GM18909 (cell line): ENCODE data around the gene CLSTN2.

Source experiments
- ATAC-seq: cut with Tn5 transposase; IDR thresholded peaks from one replicate; pipeline ENCODE4 v1.9.1; 2021; ENCODE audit warnings: mild to moderate bottlenecking; ENCODE audit not compliant: unreplicated experiment, poor library complexity

CLSTN2 gene

GRCh38 chr3:139994891-139995290, 59.9 kb downstream of the CLSTN2 start:
- no peak for ATAC-seq

- no peak for ATAC-seq
Observed at GRCh38 chr3:140004271-140004670, 69.3 kb downstream of the CLSTN2 start.

GRCh38 chr3:140006331-140006730, 71.3 kb downstream of the CLSTN2 start:
- ATAC-seq: no peak

DNA sequence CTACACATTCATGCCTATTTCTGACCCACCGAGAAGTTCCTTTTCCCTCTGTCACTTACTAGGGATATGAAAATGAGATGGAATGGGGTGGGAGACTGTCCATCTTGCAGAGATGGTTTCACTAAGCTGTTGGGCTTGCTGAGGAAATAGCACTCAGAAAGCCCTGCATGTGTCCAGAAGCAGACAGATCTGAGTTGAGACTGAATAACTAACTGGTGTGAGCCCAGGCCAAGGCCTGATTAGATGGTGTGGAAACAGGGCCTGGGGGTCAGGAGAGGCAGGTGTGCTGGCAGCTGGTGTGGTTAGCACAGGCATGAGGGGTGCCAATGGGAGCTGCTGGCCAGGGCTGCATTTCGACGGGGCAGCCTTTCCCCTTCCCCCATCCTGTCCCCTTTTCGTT, 72.1 kb downstream of the CLSTN2 start:
- no peak for ATAC-seq

GRCh38 chr3:140007911-140008869, 73.2 kb downstream of the CLSTN2 start:
- ATAC-seq: no peak

- ATAC-seq: no peak
Observed at GRCh38 chr3:140010391-140010790, 75.4 kb downstream of the CLSTN2 start.

- no peak for ATAC-seq
Observed at GRCh38 chr3:140011086-140011485, 76.1 kb downstream of the CLSTN2 start.

- ATAC-seq: no peak
Observed at GRCh38 chr3:140011611-140012277, 76.8 kb downstream of the CLSTN2 start.

- ATAC-seq: no peak
Observed at GRCh38 chr3:140013220-140013619, 78.2 kb downstream of the CLSTN2 start.

GRCh38 chr3:140014831-140015495, 80.0 kb downstream of the CLSTN2 start:
- no peak for ATAC-seq

- ATAC-seq: no peak
Observed at GRCh38 chr3:140015741-140016140, 80.8 kb downstream of the CLSTN2 start.

DNA sequence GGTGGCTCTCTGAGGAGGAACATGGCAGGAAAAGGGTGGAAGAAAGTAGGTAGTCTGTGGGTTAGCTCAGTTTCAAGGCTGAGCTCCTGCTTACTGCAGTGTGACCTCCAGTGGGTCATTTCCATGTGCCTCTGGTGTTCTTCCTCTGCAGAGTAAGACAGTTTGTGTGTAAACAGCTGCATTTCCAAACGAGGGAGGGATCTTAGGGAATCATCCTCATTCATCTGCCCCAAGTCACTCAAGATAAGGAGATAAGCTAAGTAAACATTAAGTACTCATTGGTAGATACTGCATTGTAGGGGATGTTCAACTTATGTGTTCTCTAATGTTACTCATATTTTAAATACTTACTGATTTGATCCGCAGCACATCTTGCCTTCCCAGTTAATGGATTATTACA, 83.6 kb downstream of the CLSTN2 start:
- ATAC-seq: no peak

DNA sequence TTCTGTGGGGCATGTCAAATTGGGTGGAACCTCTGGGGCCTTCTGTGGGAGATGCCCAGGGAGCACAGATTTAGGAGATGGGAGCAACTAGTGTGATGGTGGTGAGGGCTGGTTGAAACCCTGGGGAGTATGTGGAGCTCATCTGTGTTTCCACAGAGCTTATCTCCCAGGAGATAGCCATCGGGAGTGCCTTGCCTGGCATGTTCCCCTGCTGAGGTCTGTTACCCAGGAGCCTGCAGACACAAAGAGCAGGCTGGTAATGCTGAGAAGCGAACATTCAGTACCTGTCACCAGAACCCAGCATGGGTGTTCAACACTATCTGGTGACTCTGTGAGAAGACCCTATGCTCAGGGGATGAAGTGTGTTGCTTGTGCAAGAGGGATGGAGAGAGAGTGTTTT, 85.0 kb downstream of the CLSTN2 start:
- no peak for ATAC-seq

DNA sequence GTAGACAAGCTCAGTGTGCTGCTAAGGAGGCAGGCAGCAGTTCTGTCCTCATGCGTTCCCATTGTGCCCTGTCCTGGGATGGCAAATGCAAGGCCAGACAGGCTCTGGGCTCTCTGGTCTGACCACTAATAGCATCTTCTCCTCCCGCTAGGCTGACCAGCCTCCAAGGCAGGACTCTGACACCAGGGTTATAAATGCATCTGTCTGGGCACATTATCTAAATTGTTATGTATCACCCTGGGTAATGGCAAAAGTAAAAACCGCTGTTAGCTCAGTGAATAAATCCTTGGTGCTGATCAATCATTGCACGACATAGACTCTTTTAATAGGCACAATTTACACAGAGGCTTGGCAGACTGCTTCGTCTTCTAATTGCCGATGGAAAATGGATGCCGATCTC, 85.6 kb downstream of the CLSTN2 start:
- ATAC-seq: no peak

GRCh38 chr3:140021269-140021668, 86.3 kb downstream of the CLSTN2 start:
- no peak for ATAC-seq

- no peak for ATAC-seq
Observed at GRCh38 chr3:140022066-140022770, 87.2 kb downstream of the CLSTN2 start.

DNA sequence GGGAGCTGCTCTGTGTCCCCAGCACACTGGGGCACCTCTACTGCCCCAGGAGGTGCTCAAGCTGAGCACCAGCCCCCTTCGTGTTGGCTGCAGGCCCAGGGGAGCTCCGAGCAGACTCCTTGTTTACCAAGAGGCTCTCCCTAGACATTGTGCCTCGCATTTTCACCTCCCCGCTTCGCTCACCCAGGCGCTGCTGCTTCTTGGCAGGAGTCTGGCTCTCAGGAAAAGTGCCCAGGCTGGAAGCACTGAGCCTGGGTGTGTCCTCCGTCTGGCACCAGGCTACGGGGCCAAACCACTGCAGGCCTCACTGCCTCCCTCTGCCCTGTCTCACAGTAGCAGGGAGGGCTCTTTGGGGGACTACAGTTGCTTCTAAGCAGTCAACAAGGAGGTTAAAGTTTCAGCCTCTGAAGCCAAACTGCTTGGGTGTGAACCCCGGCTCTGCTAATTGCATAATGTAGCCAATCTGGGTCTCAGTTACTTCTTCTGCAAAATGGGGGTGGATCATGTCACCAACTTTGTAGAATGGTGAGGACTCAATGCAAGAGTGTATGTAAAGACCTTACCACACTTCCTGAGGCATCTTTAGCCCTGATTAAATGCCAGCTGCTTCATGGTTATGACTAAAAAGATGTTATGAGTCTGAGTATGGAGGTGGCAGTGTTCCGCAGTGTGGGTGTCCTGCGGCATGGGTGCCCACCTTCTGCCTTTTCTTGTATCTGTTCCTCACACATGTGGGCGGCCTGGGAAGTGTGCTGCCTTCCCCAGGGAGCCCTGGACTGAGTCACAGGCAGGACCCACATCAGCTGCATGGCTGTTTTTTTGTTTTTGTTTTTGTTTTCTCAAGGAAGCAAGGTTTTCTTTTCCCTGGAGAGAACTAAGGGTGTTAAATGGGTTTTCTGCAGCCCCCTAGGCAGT, 88.9 kb downstream of the CLSTN2 start:
- ATAC-seq: no peak

DNA sequence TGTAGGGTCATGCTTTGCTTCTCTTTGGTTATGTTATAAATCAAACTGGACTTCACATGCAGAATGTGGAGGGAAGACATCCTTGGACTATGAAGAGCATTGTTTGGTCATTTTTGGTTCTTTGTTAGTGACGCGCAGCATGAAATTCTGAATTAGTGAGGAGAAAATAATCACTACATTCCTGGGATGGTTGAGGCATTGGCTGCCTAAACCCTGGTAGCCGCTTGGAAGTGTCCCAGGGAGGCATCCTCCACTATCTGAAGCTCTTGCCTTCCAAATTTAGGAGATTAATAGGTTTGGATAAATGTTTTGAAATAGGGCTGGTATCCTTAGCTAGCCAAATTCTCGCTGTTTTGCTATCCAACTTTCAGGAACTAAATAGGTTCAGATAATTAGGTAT, 96.2 kb downstream of the CLSTN2 start:
- no peak for ATAC-seq

DNA sequence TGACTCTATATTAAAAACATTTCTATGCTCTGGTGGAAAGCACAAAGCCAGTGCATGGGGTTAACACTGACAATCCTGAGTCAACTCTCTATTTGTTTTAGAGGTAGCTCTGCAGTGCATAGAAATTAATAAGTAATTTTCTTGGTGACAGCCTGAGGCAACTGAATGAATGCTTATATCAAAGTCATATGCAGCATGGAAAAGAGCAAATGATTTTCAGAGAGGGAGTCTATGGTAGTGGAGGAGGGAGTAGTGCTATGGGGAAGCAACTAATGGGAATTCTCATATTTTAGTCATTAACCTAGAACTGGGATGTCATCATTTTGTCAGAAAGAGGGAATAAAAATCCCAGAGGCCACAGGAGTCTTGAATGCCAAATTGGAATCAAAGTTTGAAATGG, 99.1 kb downstream of the CLSTN2 start:
- no peak for ATAC-seq
